ENCODE results near the gene GCFC2.

GRCh38 chr2:75703589-75704287 lies 7.0 kb downstream of the GCFC2 start:
- TF ChIP-seq EZH2 (IDR thresholded peaks at IDR 0.05; ENCODE audit: insufficient read depth, low read length) (no peak), CTCF (IDR thresholded peaks at IDR 0.05; ENCODE audit: insufficient read depth, low read depth, low read length) (no peak)

All from astrocyte (in vitro differentiated cells and primary cell).